EL (cell line): ENCODE data around the gene RTBDN.
A peak's percentile ranks its signal among the peaks of the same experiment; 100 is the strongest.

ENCODE experiments used
- DNase-seq: peaks from one replicate; pipeline ENCODE4 v3.0.0-alpha.2; 2016

The RTBDN gene

DNA sequence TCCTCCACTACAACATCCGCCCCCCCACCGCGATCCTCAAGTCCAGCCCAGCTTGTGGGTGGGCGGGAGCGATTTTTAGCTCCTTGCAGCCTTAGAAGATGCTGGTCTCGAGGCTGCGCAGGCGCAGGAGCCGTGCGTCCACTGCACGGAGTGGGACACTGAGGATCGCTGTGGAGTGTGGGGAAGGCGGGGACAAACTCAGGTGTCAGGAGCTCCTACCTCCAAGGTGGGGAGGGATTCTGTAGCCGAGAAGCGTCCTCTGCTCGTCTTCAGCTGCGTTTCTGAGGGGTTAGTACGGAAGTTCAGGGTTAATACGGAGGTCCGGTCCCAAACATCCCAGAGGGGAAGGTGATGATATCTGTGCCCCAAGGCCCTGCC, at the start of gene RTBDN:
RTBDN (minus strand) TSS at position 14 of the 378 bp plus-strand sequence. CDS start 4,600 bp downstream, outside the sequence.
- peak; percentile 26 for DNase-seq

DNA sequence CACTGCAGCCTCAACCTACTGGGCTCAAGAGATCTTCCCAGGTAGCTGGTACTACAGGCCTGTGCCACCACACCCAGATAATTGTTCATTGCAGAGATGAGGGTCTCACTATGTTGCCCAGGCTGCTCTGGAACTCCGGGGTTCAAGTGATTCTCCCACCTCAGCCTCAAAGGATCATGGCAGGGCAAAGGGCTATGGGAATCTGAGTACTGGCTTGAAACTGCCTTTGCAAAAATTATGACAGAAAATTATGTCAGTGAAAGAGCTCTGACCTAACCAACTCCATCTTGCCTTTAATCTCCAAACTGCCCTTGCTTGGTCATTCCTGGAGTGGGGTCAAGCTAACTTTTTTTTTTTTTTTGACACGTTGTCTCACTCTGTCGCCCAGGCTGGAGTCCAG, 48.2 kb upstream of the RTBDN start:
- DNase-seq: no peak

DNA sequence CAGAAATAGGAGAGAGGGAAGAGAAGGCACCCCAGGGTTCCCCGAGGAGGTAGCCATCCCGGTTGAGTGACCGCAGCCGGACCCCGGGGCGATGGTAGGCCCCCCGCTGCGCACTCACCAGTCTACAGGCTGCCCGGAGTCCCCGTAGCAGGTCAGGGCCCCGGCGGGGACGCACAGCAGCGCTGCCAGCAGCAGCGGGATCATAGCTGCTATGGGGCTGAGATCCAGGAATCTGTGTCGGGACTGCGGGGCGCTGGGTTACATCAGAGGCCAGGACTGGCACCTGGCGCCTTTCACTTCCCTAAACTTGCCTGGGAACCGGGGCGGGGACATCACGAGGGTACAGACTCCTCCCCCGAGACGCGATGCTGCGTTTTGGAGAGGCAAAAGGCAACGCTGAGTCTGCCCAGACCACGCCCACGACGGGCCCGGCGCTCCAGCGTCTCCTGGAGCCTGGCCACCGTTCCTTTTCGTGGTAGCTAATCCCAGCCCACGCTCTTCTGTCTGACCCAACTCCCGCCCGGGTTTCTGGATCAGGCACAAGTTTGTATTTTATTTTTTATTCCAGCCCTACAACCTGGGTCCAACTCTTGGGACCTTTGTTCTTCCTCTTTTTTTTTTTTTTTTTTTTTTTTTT, 46.9 kb upstream of the RTBDN start, which contains the start of gene DNASE2:
DNASE2 (minus strand) TSS at position 278 of the 637 bp plus-strand sequence; CDS start at position 204, 74 bp downstream.
- peak; percentile 94 for DNase-seq

GRCh38 chr19:12880551-12881171, 46.3 kb upstream of the RTBDN start:
- DNase-seq: peak; percentile 23

- DNase-seq: no peak
Measured at GRCh38 chr19:12875086-12875485, 40.7 kb upstream of the RTBDN start.

- DNase-seq: no peak
Measured at GRCh38 chr19:12873891-12874745, 39.7 kb upstream of the RTBDN start.

DNA sequence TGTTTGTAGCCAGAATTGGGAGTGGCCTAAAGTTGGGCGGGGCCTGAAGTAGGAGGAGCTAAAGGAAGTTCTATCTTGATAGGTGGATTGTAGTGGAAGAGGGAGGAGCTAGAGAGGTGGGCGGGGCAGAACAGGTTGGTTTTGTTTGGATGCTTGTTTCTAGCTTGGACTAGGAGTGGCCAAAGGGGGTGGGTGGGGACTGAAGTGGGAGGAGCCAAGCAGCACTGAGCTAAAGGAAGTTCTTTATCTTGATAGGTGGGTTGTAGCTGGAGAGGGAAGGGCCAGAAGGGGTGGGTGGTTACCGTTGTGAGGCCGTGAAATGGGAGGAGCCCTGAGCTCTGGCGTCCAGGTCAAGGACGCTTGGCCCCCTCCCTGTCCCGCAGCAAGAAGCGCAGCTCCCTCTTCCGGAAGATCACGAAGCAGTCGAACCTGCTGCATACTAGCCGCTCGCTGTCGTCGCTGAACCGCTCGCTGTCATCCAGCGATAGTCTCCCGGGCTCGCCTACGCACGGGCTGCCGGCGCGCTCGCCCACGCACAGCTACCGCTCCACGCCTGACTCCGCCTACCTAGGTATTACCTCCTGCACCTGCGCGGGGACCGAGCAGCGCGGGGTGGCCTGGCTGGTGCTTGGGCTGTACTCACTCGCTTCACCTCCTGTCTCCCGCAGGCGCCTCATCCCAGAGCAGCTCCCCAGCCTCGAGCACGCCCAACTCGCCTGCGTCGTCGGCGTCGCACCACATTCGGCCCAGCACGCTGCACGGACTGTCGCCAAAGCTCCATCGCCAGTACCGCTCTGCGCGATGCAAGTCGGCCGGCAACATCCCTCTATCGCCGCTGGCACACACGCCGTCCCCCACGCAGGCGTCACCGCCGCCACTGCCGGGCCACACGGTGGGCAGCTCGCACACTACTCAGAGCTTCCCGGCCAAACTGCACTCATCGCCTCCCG, 38.8 kb upstream of the RTBDN start:
- peak; percentile 76 for DNase-seq

- DNase-seq: no peak
Measured at GRCh38 chr19:12872255-12872654, 37.9 kb upstream of the RTBDN start.

GRCh38 chr19:12871681-12872080, 37.3 kb upstream of the RTBDN start:
- no peak for DNase-seq

- no peak for DNase-seq
Measured at GRCh38 chr19:12868540-12869112, 34.2 kb upstream of the RTBDN start.

- DNase-seq: peak; percentile 72
Measured at GRCh38 chr19:12867120-12868099, 33.0 kb upstream of the RTBDN start.

- DNase-seq: no peak
Measured at GRCh38 chr19:12866416-12867119, 32.2 kb upstream of the RTBDN start.

GRCh38 chr19:12865746-12866415, 31.5 kb upstream of the RTBDN start:
- DNase-seq: no peak

- no peak for DNase-seq
Measured at GRCh38 chr19:12864721-12865715, 30.6 kb upstream of the RTBDN start.

GRCh38 chr19:12864143-12864542, 29.8 kb upstream of the RTBDN start:
- no peak for DNase-seq

DNA sequence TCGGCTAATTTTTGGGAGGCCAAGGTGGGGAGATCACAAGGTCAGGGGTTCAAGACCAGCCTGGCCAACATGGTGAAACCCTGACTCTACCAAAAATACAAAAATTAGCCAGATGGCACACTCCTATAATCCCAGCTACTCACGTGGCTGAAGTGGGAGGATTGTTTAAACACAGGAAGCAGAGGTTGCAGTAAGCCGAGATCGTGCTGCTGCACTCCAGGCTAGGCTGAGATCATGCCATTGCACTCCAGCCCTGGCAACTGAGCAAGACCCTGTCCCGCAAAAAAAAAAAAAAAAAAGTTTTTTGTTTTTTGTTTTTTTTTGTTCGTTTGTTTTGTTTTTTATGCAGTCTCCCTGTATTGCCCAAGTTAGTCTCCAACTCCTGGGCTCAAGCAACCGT, 25.2 kb upstream of the RTBDN start:
- DNase-seq: no peak

GRCh38 chr19:12858041-12858928, 23.9 kb upstream of the RTBDN start:
- no peak for DNase-seq
